GM19467 (cell line): ENCODE measurements around the gene GPR12.
A peak's percentile ranks its signal among the peaks of the same experiment; 100 is the strongest.
"Not testable (repeated sequence)": the region's sequence is repeated elsewhere in the genome, so short reads cannot be mapped to it uniquely, and the experiment has no call there.

Experiments
- ATAC-seq: cut with Tn5 transposase; IDR thresholded peaks from one replicate; pipeline ENCODE4 v1.9.1; 2021; ENCODE audit warnings: mild to moderate bottlenecking, moderate library complexity; ENCODE audit not compliant: unreplicated experiment

Gene GPR12

GRCh38 chr13:26749285-26749684 lies 11.3 kb downstream of the GPR12 start:
- ATAC-seq, result no peak

- ATAC-seq, result no peak
Measured at GRCh38 chr13:26747706-26748105, 12.9 kb downstream of the GPR12 start.

- ATAC-seq, result no peak
Measured at GRCh38 chr13:26743971-26744370, 16.6 kb downstream of the GPR12 start.

GRCh38 chr13:26742691-26743358 lies 17.8 kb downstream of the GPR12 start:
- no peak for ATAC-seq

GRCh38 chr13:26735677-26736076 lies 24.9 kb downstream of the GPR12 start:
- ATAC-seq, result no peak

GRCh38 chr13:26727633-26728032 lies 33.0 kb downstream of the GPR12 start:
- no peak for ATAC-seq

GRCh38 chr13:26727122-26727521 lies 33.5 kb downstream of the GPR12 start:
- ATAC-seq, result no peak

GRCh38 chr13:26726684-26727083 lies 33.9 kb downstream of the GPR12 start:
- no peak for ATAC-seq

GRCh38 chr13:26723620-26724019 lies 37.0 kb downstream of the GPR12 start:
- not testable (repeated sequence) for ATAC-seq

GRCh38 chr13:26722321-26722720 lies 38.3 kb downstream of the GPR12 start:
- ATAC-seq, result no peak

GRCh38 chr13:26721251-26722121 lies 39.1 kb downstream of the GPR12 start:
- peak; percentile 68 for ATAC-seq

GRCh38 chr13:26719356-26719945 lies 41.1 kb downstream of the GPR12 start:
- ATAC-seq, result no peak

GRCh38 chr13:26718872-26719271 lies 41.7 kb downstream of the GPR12 start:
- ATAC-seq, result no peak

- ATAC-seq, result no peak
Measured at GRCh38 chr13:26718146-26718545, 42.4 kb downstream of the GPR12 start.

GRCh38 chr13:26716984-26717383 lies 43.6 kb downstream of the GPR12 start:
- ATAC-seq, result no peak

- no peak for ATAC-seq
Measured at GRCh38 chr13:26713341-26713740, 47.2 kb downstream of the GPR12 start.

GRCh38 chr13:26711211-26711610 lies 49.4 kb downstream of the GPR12 start:
- no peak for ATAC-seq

GRCh38 chr13:26710166-26710565 lies 50.4 kb downstream of the GPR12 start:
- no peak for ATAC-seq

- ATAC-seq, result no peak
Measured at GRCh38 chr13:26709461-26709860, 51.1 kb downstream of the GPR12 start.

GRCh38 chr13:26708007-26708297 lies 52.6 kb downstream of the GPR12 start:
- no peak for ATAC-seq

GRCh38 chr13:26707122-26708006 lies 53.2 kb downstream of the GPR12 start:
- ATAC-seq, result no peak
